HT1080 (cell line): ENCODE measurements around the gene ITGA2B. TPM values are rescaled to one million over a fixed set of nuclear protein-coding genes. Genes with fewer than 3 reads are reported as not detected.
"Not testable (repeated sequence)": the region's sequence is repeated elsewhere in the genome, so short reads cannot be mapped to it uniquely, and the experiment has no call there.

ENCODE experiments used
- DNase-seq: peaks from one replicate; pipeline ENCODE4 v3.0.0-alpha.2; 2015; ENCODE audit warnings: low read depth
- total RNA-seq: library from RNA; depleted of rRNA; stranded (reverse); fragments of >200 nt; shearing (Covaris generic); gene quantifications from 2 replicates; pipeline ENCODE4 v1.2.3, GENCODE V29; 2014

The ITGA2B gene
- total RNA-seq, 1 experiment from 2014 or later: not detected

DNA sequence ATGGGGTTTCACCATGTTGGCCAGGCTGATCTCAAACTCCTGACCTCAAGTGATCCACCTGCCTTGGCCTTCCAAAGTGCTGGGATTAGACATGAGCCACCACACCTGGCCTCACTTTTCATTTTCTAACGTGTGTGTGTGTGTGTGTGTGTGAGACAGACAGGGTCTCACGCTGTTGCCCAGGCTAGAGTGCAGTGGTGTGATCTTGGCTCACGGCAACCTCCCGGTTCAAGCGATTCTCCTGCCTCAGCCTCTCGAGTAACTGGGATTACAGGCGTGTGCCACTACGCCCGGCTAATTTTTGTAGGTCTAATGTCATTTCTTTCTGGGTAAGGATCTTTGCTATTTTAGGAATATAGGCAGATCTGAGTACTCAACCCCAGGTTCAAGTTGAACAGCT, 4.7 kb upstream of the ITGA2B start:
- not testable (repeated sequence) for DNase-seq

- DNase-seq: no peak
These were observed 911 bp upstream of the ITGA2B start for GRCh38 chr17:44390250-44390870.

DNA sequence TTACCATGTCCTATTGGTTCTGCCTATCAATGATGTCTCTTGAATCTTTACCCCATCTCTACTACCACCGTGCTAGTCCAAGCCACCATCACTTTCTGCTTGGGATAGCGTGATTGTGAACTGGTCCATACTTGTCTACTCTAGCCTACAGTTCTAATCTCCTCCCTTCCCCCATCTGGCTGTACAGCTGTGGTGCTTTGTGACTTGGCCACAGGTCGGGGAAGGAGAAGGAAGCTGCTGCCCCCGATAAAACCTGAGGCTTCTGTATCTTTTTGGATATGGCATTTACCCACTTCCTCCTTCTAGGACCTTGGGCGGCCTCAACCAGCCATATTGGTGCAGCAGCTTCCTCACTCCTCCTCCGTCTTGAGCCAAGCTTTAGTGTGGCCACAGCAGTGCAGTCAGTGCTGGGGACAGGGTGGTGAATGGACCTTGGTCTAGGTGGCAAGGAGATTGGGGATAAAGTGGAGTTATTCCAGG, 314 bp upstream of the ITGA2B start:
- DNase-seq: no peak

DNA sequence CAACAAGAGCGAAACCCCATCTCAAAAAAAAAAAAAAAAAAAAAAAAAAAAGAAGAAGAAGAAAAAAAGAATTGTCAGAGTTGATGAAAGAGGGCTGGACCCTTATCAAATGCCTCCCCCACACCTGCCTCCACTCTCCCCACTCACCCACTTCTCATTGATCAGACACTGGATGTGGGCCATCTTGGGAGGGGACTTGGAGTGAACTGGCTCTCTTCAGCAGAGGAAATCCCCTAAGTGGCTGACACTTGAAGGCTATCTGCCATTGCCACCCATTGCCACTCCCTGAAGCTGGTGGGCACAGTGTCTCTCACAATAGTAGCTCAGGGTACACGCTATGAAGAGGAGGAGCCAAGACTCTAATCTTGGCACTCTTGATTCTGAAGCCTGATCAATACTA, 1.6 kb downstream of the ITGA2B start:
- DNase-seq: no peak

- no peak for DNase-seq
These were observed 3.3 kb downstream of the ITGA2B start for GRCh38 chr17:44386182-44386525.

DNA sequence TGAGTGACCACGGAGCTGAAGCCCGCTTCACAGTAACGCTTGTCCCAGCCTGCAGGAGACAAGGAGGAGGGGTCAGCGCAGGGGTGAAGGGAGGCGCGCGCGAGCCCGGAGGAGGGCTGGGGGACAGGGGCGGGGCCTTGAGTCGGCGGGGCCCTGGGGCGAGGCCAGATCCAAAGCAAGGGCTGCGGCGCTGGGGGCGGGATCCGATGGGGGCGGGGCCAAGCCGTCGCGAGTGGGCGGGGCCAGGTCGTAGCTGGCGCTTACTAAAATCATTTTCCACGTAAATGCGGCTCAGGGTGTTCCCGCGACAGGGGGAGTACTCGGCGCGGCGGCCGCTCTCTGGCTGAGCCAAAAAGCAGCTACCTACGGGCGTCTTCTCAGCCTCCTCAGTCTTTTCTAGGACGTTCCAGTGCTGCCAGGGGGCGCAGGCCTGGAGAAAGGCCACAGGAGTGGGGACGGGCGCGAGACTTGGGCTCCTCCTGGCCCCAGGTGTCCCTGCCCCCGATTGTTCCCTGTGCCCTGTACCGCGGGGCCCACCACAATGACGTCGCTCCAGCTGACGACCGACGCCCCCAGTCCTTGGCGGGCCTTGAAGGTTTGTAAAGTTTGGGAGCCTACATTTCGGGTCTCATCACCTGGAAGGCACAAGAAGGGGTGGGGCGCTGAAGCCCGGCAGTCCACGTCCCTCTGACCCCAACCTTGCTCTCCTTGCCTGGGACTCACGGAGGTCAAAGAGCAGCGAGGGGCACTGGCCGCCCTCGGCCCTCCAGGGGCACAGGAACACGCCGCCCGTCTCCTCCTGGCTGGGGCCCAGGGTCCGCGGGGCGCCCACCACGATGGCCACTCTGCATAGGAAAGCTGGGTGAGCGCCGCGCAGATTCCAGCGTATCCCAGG, 3.9 kb downstream of the ITGA2B start:
- no peak for DNase-seq

GRCh38 chr17:44384823-44385286, 4.6 kb downstream of the ITGA2B start:
- no peak for DNase-seq

DNA sequence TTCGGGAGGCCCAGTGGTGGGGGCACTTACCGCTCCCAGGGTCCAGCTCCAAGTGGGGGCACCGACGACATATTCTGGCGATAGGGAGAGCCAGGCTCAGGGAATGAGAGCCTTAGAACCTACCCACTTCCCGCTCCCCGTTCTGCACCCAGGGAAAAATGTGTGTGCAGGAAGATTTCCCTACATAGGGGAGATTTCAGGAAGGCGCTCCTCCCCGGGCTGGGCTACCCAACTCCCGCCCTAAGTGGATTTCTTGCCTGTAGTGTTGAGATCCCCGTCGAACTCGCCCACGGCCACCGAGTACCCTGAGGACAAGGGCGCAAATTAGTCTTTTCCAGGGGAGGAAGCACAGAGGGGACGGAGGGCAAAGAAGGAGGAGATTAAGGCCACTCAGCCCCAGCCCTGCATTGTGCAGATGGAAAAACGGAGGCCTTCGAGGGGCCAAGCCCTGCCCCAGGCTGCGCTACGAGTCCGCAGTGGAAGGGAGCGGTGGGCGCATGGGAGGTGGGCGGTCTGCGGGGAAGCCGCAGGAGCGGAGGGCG, 5.1 kb downstream of the ITGA2B start:
- no peak for DNase-seq

DNA sequence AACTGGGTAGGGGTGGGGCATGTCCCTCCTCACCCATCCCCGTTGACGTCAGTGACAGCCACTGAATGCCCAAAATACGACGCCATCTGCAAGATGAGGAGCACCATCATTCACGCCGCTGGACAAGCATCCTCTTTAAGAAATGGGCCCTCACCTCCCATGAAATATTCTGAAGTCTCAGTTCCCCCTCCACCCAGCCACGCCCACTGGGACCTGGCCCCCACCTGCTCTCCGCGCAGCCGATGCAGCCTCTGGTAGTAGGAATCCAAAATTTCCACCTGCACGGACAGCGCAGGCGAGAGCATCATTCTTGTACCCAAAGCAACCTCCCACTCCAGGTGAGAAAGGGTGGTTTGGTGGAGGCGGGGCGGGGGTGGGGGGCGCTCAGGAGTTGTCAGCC, 5.6 kb downstream of the ITGA2B start:
- DNase-seq: no peak

DNA sequence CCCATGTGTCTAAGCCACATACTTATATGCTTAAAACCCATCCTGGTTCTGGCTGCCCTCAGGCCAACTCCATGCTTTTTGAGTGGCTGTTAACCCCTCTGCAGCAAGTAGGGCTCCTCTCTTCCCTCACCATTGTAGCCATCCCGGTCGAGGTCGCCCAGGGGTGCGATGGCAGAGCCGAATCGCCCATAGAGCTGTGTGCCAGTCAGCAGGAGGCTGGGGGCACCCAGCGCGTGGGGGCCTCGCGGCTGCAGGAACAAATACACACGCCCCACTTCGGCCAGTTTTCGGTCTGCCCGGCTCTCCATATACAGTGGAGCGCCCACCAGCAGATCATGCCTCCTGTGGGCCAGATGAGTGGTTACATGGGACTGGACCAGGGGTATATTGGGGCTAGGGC, 6.1 kb downstream of the ITGA2B start:
- DNase-seq: no peak

DNA sequence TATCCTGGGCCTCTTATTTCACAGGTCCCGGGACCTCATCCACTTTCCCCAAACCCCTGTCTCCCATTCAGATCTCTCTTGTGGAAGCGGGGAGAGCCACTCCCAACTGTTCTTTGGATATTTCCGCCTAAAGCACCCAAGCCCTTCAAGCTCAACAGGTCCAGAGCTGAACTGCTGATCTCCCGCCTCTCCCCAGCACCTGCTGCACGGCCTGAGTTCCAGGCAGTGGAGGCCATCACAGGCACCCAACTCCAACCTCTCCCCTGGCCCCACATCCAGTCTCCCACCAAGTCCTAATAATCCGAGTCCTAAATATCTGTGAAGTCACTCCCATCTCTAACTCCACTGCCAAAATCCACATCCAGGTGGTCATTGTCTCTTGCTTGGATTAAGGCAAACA, 6.5 kb downstream of the ITGA2B start:
- DNase-seq: no peak

DNA sequence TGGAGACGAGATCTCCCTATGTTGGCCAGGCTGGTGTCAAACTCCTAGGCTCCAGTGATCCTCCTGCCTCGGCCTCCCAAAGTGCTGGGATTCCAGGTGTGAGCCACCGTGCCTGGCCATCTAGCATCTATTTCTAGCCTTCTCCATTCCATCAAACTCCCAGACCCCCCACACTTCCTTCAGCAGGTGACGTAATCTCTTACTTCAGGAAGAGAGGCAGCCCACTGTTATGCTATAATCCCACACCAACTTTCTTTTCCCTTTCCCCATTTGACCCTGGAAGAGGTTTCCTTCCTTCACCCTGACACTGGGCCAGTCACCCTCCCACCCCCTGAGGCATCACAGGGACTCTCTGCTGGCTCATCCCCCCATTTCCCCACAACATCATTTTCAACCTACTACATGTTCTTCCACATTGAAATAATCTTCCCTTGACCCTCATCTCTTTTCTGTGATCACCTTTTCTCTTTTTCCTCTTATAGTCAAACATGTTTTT, 7.6 kb downstream of the ITGA2B start:
- DNase-seq: no peak

- no peak for DNase-seq
These were observed 8.7 kb downstream of the ITGA2B start for GRCh38 chr17:44380767-44381166.

- DNase-seq: no peak
These were observed 9.6 kb downstream of the ITGA2B start for GRCh38 chr17:44379887-44380286.

DNA sequence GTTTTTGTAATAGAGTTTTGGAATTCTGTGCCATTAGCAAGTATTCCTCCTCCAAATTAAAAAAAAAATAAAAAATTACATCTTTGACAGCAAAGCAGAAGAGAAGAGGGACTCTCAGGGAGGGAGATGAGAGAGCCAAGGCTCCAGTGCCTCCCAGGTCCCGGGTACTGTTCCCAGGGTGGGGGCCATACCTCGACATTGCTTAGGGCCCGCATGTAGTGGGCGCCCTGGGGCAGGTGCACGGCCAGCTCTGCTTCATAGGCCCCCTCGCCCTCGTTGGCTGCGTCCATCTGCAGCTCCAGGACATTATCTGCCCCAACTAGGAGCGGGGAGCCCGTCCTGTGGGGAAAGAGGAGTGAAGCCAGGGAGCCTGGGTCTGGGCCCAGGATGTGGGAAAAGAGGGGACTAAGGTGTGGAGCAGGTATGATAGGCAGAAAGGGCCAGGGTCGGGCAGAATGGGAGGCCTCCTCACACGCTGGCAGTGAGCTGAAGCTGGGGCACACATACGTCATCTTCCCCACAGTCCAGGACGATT, 11.2 kb downstream of the ITGA2B start:
- no peak for DNase-seq

GRCh38 chr17:44376779-44377178, 12.7 kb downstream of the ITGA2B start:
- DNase-seq: no peak

DNA sequence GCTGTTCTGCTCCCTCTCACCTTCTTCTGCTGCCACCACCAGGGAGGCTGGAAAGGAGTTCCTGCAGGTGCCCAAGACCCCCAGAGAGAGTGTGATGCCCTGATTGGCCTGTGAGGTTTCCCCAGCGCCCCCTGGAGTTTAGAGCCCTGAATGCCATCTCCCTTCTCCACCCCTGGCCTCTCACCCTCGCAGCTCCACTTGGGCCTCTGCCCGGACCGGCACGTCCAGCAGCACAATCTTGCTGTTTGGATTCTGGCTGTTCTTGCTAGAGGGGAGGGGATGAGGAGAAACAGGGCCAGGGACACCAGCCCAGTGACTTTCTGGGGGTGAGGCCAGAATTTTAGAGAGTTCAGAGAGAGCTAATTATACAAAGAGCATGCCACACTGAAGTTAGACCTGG, 13.3 kb downstream of the ITGA2B start:
- no peak for DNase-seq

GRCh38 chr17:44375196-44376017, 14.0 kb downstream of the ITGA2B start:
- DNase-seq: no peak

DNA sequence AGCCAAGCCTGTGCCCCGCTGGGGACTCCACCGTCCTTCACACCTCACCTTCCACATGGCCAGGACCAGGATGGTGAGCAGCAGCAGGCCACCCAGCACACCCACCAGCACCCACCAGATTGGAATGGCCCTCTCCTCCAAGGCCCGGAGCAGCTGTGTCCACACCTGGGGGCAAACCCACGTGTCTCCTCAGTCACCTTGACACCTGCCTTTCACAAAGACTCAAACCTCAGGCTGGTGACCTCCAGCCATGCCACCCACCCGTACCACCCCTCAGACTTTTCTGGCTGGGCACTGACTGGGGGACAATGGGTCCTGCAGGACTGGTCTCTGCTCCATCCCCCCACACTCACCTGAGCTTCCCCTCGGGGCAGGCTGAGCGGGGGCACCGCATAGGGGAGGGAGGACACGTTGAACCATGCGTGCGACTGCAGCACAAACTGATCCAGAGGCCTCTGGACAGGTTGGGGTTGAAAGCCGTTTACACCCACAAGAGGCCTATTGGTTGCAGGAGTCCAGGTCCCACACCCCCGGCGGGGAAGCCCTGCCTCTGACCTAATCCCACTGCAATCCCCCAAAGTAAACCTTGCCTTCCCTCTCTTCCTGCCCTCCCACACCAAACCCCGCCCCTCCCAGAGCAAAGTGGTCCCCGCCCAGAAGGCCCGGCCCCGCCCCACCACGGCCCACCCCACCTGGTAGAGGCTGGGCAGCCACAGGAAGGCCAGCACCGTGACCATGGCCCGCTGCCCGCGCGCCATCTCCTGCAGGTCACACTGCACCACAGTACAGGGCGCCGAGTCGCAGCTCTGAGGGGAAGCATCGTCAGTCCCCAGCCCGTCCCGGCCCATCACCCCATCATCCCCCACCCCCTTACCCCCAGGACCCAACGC, 14.9 kb downstream of the ITGA2B start:
- DNase-seq: no peak

GRCh38 chr17:44372036-44372435, 17.4 kb downstream of the ITGA2B start:
- no peak for DNase-seq
